Measurements from ENCODE around the gene DISP3.

Gene DISP3

DNA sequence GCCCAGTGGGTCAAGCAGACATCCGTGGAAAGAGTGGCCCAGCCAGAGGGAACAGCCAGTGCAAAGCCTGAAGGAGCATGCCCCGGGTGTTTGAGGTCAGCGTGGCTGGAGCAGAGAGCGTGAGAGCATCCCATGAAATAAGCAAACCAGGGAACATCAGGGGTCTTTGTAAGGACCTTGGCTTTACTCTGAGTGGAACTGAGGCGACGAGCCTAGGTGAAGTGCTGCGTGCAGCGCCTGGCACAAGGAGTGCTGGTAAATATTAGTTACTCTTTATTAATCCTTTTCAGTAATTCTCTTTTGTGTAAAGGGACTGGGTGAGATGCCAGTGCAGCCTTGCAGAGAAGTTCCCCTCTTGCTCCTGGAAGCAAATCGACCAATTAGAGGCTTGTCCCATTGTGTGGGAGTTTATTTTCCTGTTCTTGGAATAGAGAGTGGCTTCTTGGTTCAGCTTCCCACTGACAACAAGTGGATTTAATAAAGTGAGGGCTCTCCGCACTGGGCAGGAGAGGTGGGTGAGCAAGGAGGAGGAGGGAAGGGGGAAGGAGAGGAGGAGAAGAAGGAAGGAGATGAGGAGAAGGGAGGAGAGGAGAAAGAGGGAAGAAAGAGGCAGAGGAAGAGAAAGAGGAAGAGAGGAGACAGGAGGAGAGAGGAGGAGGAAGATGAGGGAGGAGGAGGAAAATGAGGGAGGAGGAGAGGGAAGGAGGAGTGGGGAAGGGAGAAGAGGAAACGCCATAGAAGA is 37.6 kb upstream of the DISP3 start:
- H4K20me1 ChIP-seq (ENCODE audit: insufficient read depth, low read length): no peaks in the 10 kb centered on the region
- no peaks in the 10 kb centered on the region for H3K4me1 ChIP-seq (ENCODE audit: insufficient read depth, low read length, severe bottlenecking)
- H3K9ac ChIP-seq (ENCODE audit: low read length): no peak overlapping the region
- no peak overlapping the region for H3K27ac ChIP-seq (ENCODE audit: low read depth, low read length, poor library complexity, severe bottlenecking)
- H3K4me2 ChIP-seq (ENCODE audit: low read length): no peak overlapping the region
- H3K4me3 ChIP-seq (ENCODE audit: low read depth, low read length, poor library complexity, severe bottlenecking): no peak overlapping the region
- H3K79me2 ChIP-seq (ENCODE audit: insufficient read depth, low read length): no peaks in the 10 kb centered on the region
- H2AFZ ChIP-seq (ENCODE audit: low read length): no peak overlapping the region
- H3K27me3 ChIP-seq (ENCODE audit: insufficient read depth, low read length): no peaks in the 10 kb centered on the region; the same call in 1 of the 2 replicates
- no peaks in the 10 kb centered on the region for H3K36me3 ChIP-seq (ENCODE audit: insufficient read depth, low read length)
- no peaks in the 10 kb centered on the region for H3F3A ChIP-seq (ENCODE audit: insufficient read depth, low read length)
- TF ChIP-seq, protein P1, sequence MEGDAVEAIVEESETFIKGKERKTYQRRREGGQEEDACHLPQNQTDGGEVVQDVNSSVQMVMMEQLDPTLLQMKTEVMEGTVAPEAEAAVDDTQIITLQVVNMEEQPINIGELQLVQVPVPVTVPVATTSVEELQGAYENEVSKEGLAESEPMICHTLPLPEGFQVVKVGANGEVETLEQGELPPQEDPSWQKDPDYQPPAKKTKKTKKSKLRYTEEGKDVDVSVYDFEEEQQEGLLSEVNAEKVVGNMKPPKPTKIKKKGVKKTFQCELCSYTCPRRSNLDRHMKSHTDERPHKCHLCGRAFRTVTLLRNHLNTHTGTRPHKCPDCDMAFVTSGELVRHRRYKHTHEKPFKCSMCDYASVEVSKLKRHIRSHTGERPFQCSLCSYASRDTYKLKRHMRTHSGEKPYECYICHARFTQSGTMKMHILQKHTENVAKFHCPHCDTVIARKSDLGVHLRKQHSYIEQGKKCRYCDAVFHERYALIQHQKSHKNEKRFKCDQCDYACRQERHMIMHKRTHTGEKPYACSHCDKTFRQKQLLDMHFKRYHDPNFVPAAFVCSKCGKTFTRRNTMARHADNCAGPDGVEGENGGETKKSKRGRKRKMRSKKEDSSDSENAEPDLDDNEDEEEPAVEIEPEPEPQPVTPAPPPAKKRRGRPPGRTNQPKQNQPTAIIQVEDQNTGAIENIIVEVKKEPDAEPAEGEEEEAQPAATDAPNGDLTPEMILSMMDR (IDR thresholded peaks at IDR 0.05; ENCODE audit: low read length): no peak
- no peak for TF ChIP-seq EZH2 (IDR thresholded peaks at IDR 0.05; ENCODE audit: borderline replicate concordance, low read length)
- no peaks in the 10 kb centered on the region for H3K9me3 ChIP-seq (ENCODE audit: low read length)
- no peaks in the 10 kb centered on the region for H3K9me2 ChIP-seq (ENCODE audit: low read depth, low read length)

DNA sequence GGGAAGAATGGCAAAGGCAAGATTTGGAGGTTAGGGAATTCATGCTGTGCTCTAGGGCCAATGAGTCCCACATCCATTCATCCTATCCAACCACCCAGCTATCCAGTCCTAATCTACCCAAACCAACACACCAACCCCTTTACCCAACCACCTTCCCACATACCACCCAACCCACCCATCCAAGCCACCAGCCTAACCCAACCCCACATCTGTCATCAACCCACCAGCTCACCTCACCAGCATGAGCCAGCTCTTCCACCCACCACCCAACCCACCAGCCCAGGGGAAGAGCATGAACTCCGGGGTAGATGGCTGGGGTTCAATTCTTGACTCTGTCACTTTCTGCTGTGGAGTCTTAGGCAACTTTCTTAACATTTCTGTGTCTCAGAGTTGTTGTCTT is 35.9 kb upstream of the DISP3 start:
- no peak overlapping the region for H2AFZ ChIP-seq (ENCODE audit: low read length)
- H4K20me1 ChIP-seq (ENCODE audit: insufficient read depth, low read length): no peaks in the 10 kb centered on the region
- H3K9me3 ChIP-seq (ENCODE audit: low read length): no peaks in the 10 kb centered on the region
- no peaks in the 10 kb centered on the region for H3K4me1 ChIP-seq (ENCODE audit: insufficient read depth, low read length, severe bottlenecking)
- H3K27ac ChIP-seq (ENCODE audit: low read depth, low read length, poor library complexity, severe bottlenecking): no peak overlapping the region
- TF ChIP-seq EZH2 (IDR thresholded peaks at IDR 0.05; ENCODE audit: borderline replicate concordance, low read length): no peak
- TF ChIP-seq, protein P1 (IDR thresholded peaks at IDR 0.05; ENCODE audit: low read length): no peak
- no peak overlapping the region for H3K9ac ChIP-seq (ENCODE audit: low read length)
- no peaks in the 10 kb centered on the region for H3K9me2 ChIP-seq (ENCODE audit: low read depth, low read length)
- no peak overlapping the region for H3K4me3 ChIP-seq (ENCODE audit: low read depth, low read length, poor library complexity, severe bottlenecking)
- H3K27me3 ChIP-seq (ENCODE audit: insufficient read depth, low read length): peaks cover 3% of the 10 kb centered on the region; the same call in 1 of the 2 replicates
- no peaks in the 10 kb centered on the region for H3K36me3 ChIP-seq (ENCODE audit: insufficient read depth, low read length)
- no peaks in the 10 kb centered on the region for H3K79me2 ChIP-seq (ENCODE audit: insufficient read depth, low read length)
- H3K4me2 ChIP-seq (ENCODE audit: low read length): no peak overlapping the region
- no peaks in the 10 kb centered on the region for H3F3A ChIP-seq (ENCODE audit: insufficient read depth, low read length)

DNA sequence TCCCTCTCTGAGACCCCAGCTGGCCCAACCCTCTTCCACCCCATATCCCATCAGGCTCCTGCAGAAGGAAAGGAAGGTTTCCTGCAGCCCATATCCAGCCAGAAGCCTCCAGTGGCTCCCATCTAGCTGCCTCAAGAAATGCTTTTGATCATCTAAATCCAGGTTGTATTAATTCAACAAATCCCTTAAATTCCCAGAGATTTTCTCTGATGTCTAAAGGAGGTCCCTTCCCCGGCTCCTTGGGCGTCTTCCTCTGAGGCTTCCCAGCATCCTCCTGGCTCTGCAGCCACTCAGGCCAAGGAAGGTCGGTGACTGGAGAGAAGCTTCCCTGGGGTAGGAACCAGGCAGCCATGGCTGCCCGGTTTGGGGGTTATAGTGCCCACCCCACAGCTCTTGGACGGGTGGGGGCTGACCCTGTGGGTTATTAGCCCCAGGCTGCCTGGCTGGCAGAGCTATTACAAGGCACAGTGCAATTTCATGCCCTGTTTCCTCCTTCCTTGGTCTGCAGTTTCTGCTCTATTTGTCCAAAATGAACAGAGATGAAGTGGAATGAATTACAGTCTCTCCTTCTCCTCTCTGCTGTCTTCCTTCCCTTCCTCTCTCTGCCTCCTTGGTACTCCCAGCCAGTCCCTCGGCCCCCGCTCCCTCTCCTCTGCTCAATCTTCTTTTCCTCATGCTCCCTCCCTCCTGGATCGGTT is 34.8 kb upstream of the DISP3 start:
- H3K9ac ChIP-seq (ENCODE audit: low read length): no peak overlapping the region
- H4K20me1 ChIP-seq (ENCODE audit: insufficient read depth, low read length): no peaks in the 10 kb centered on the region
- H3K27me3 ChIP-seq (ENCODE audit: insufficient read depth, low read length): 0 out of 2 replicates have a peak, but pooled peaks cover 3% of the 10 kb centered on the region
- no peak overlapping the region for H2AFZ ChIP-seq (ENCODE audit: low read length)
- H3K79me2 ChIP-seq (ENCODE audit: insufficient read depth, low read length): no peaks in the 10 kb centered on the region
- H3K9me2 ChIP-seq (ENCODE audit: low read depth, low read length): no peaks in the 10 kb centered on the region
- H3K4me1 ChIP-seq (ENCODE audit: insufficient read depth, low read length, severe bottlenecking): no peaks in the 10 kb centered on the region
- H3K4me3 ChIP-seq (ENCODE audit: low read depth, low read length, poor library complexity, severe bottlenecking): no peak overlapping the region
- TF ChIP-seq, protein P1 (IDR thresholded peaks at IDR 0.05; ENCODE audit: low read length): no peak
- TF ChIP-seq EZH2 (IDR thresholded peaks at IDR 0.05; ENCODE audit: borderline replicate concordance, low read length): no peak
- H3K4me2 ChIP-seq (ENCODE audit: low read length): no peak overlapping the region
- no peaks in the 10 kb centered on the region for H3K9me3 ChIP-seq (ENCODE audit: low read length)
- H3K27ac ChIP-seq (ENCODE audit: low read depth, low read length, poor library complexity, severe bottlenecking): no peak overlapping the region
- no peaks in the 10 kb centered on the region for H3K36me3 ChIP-seq (ENCODE audit: insufficient read depth, low read length)
- H3F3A ChIP-seq (ENCODE audit: insufficient read depth, low read length): no peaks in the 10 kb centered on the region

Data from OCI-LY1 (cell line).